HepG2 (cell line): ENCODE data around the gene TMEM214. TPM values are rescaled to one million over a fixed set of nuclear protein-coding genes. Genes with fewer than 3 reads are reported as not detected.

Experiments
- ARID4A ChIP-seq: sonication (generic); formaldehyde crosslinking; IDR thresholded peaks from 2 replicates; pipeline ENCODE4 v1.5.0; 2020; ENCODE audit warnings: mild to moderate bottlenecking, missing genetic modification reagents, borderline replicate concordance
- EZH2 ChIP-seq: conservative IDR thresholded peaks from 2 replicates; pipeline ENCODE4 v1.6.1; 2012; ENCODE audit warnings: mild to moderate bottlenecking, low read depth, low read length, moderate library complexity
- FOXJ3 ChIP-seq: sonication (generic); formaldehyde crosslinking; IDR thresholded peaks from 2 replicates; pipeline ENCODE4 v1.4.0; 2020; ENCODE audit warnings: missing genetic modification reagents, mild to moderate bottlenecking, borderline replicate concordance
- FUBP1 ChIP-seq: sonication (generic); formaldehyde crosslinking; IDR thresholded peaks from 2 replicates; pipeline ENCODE4 v1.5.1; 2020; ENCODE audit warnings: missing genetic modification reagents, mild to moderate bottlenecking, borderline replicate concordance
- GABPB1 ChIP-seq: IDR thresholded peaks from 2 replicates; pipeline ENCODE4 v1.6.1; 2016; ENCODE audit warnings: mild to moderate bottlenecking, missing genetic modification reagents, moderate library complexity, missing compliant biosample characterization
- MLLT10 ChIP-seq: sonication (generic); formaldehyde crosslinking; IDR thresholded peaks from 2 replicates; pipeline ENCODE4 v1.4.0; 2020; ENCODE audit warnings: missing genetic modification reagents
- PTBP1 ChIP-seq: fragments of 200-400 bp; formaldehyde crosslinking; IDR thresholded peaks from 2 replicates; pipeline ENCODE4 v1.6.1; 2018; ENCODE audit warnings: low read length, low read depth; ENCODE audit not compliant: poor library complexity, severe bottlenecking
- ZNF205 ChIP-seq: IDR thresholded peaks from 2 replicates; pipeline ENCODE4 v1.6.1; 2018; ENCODE audit warnings: missing biosample characterization, missing genetic modification reagents
- ZNF496 ChIP-seq: sonication (generic); formaldehyde crosslinking; IDR thresholded peaks from 2 replicates; pipeline ENCODE4 v1.8.1; 2023; ENCODE audit warnings: mild to moderate bottlenecking, moderate library complexity, missing genetic modification reagents; ENCODE audit not compliant: insufficient replicate concordance
- ZNF557 ChIP-seq: sonication (generic); formaldehyde crosslinking; IDR thresholded peaks from 2 replicates; pipeline ENCODE4 v1.4.0; 2020; ENCODE audit warnings: missing genetic modification reagents
- ZNF780A ChIP-seq: sonication (generic); formaldehyde crosslinking; IDR thresholded peaks from 2 replicates; pipeline ENCODE4 v1.8.0; 2022; ENCODE audit warnings: mild to moderate bottlenecking, missing genetic modification reagents, moderate library complexity
- ZSCAN21 ChIP-seq: sonication (generic); formaldehyde crosslinking; IDR thresholded peaks from 2 replicates; pipeline ENCODE4 v1.8.0; 2022; ENCODE audit warnings: mild to moderate bottlenecking, missing genetic modification reagents, moderate library complexity, borderline replicate concordance
- polyA plus RNA-seq, 8 experiments: library from polyadenylated mRNA; depleted of rRNA in 3 of 8; stranded (reverse) in 7 of 8; unstranded in 1 of 8; fragments of >200 nt; fragmentation: Illumina TruSeq in 4 of 8; extraction: Trizol in 4 of 8; gene quantifications; 2 replicates each; pipeline versions ENCODE4 v1.2.1 to v1.2.3, GENCODE V29; 2011 to 2016; ENCODE audit warnings: low read depth in 4 of 8, missing spikeins in 1 of 8, mixed read lengths in 1 of 8; ENCODE audit not compliant: insufficient read depth in 1 of 8
- total RNA-seq, 5 experiments: library from RNA; depleted of rRNA; stranded (reverse); fragments of >200 nt; fragmentation: Illumina TruSeq; extraction: Trizol; gene quantifications; 2 replicates each; pipeline ENCODE4 v1.2.3, GENCODE V29; 2016; ENCODE audit warnings: low read depth in 1 of 5
- TF ChIP-seq, protein P1 (sequence below): sonication (generic); formaldehyde crosslinking; IDR thresholded peaks from 2 replicates; pipeline ENCODE4 v1.4.0; 2020; ENCODE audit warnings: missing genetic modification reagents
- TF ChIP-seq, protein P2 (sequence below): sonication (generic); formaldehyde crosslinking; IDR thresholded peaks from 2 replicates; pipeline ENCODE4 v1.5.0; 2020; ENCODE audit warnings: mild to moderate bottlenecking, missing genetic modification reagents
- TF ChIP-seq, protein P3 (sequence below): IDR thresholded peaks from 2 replicates; pipeline ENCODE4 v1.6.1; 2016

TMEM214 gene
- total and polyA plus RNA-seq, 2 of the 13 experiments (the other 11 are each of a cell fraction or from before 2014, with no cell fraction given) = 58.3 to 132 TPM

GRCh38 chr2:27050281-27050995 lies 17.7 kb downstream of the TMEM214 start (continued):
- no peak for TF ChIP-seq FUBP1 (CRISPR knock-in tag)
- TF ChIP-seq PTBP1 = peak; percentile 56
- no peak; the same call in 1 of the 2 replicates for TF ChIP-seq ZNF780A (CRISPR knock-in tag)
- peak; percentile 55; the same call in 1 of the 2 replicates for TF ChIP-seq ARID4A (CRISPR knock-in tag)
- TF ChIP-seq, protein P1, sequence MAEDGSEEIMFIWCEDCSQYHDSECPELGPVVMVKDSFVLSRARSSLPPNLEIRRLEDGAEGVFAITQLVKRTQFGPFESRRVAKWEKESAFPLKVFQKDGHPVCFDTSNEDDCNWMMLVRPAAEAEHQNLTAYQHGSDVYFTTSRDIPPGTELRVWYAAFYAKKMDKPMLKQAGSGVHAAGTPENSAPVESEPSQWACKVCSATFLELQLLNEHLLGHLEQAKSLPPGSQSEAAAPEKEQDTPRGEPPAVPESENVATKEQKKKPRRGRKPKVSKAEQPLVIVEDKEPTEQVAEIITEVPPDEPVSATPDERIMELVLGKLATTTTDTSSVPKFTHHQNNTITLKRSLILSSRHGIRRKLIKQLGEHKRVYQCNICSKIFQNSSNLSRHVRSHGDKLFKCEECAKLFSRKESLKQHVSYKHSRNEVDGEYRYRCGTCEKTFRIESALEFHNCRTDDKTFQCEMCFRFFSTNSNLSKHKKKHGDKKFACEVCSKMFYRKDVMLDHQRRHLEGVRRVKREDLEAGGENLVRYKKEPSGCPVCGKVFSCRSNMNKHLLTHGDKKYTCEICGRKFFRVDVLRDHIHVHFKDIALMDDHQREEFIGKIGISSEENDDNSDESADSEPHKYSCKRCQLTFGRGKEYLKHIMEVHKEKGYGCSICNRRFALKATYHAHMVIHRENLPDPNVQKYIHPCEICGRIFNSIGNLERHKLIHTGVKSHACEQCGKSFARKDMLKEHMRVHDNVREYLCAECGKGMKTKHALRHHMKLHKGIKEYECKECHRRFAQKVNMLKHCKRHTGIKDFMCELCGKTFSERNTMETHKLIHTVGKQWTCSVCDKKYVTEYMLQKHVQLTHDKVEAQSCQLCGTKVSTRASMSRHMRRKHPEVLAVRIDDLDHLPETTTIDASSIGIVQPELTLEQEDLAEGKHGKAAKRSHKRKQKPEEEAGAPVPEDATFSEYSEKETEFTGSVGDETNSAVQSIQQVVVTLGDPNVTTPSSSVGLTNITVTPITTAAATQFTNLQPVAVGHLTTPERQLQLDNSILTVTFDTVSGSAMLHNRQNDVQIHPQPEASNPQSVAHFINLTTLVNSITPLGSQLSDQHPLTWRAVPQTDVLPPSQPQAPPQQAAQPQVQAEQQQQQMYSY (CRISPR knock-in tag) = no peak
- TF ChIP-seq GABPB1 = peak; percentile 78; the same call in 1 of the 2 replicates
- TF ChIP-seq ZNF496 = no peak
- TF ChIP-seq ZNF557 (CRISPR knock-in tag) = no peak
- no peak; the same call in 1 of the 2 replicates for TF ChIP-seq ZSCAN21 (CRISPR knock-in tag)
- TF ChIP-seq FOXJ3 (CRISPR knock-in tag) = no peak; the same call in 1 of the 2 replicates
- TF ChIP-seq, protein P2, sequence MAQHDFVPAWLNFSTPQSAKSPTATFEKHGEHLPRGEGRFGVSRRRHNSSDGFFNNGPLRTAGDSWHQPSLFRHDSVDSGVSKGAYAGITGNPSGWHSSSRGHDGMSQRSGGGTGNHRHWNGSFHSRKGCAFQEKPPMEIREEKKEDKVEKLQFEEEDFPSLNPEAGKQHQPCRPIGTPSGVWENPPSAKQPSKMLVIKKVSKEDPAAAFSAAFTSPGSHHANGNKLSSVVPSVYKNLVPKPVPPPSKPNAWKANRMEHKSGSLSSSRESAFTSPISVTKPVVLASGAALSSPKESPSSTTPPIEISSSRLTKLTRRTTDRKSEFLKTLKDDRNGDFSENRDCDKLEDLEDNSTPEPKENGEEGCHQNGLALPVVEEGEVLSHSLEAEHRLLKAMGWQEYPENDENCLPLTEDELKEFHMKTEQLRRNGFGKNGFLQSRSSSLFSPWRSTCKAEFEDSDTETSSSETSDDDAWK (CRISPR knock-in tag) = no peak
- no peak for TF ChIP-seq EZH2
- TF ChIP-seq ZNF205 (CRISPR knock-in tag) = no peak; the same call in none of the 2 replicates
- no peak for TF ChIP-seq MLLT10 (CRISPR knock-in tag)
- TF ChIP-seq, protein P3, sequence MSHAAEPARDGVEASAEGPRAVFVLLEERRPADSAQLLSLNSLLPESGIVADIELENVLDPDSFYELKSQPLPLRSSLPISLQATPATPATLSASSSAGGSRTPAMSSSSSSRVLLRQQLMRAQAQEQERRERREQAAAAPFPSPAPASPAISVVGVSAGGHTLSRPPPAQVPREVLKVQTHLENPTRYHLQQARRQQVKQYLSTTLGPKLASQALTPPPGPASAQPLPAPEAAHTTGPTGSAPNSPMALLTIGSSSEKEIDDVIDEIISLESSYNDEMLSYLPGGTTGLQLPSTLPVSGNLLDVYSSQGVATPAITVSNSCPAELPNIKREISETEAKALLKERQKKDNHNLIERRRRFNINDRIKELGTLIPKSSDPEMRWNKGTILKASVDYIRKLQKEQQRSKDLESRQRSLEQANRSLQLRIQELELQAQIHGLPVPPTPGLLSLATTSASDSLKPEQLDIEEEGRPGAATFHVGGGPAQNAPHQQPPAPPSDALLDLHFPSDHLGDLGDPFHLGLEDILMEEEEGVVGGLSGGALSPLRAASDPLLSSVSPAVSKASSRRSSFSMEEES (CRISPR knock-in tag) = peak; percentile 39
